Tibial nerve (tissue), 4 donors: Measurements from ENCODE around the gene PRKG1.

Experiments
- CTCF ChIP-seq, 5 experiments: fragments of 200-600 bp in 3 of 5; fragments of 450-650 bp in 2 of 5; sonication (generic) in 3 of 5; IDR thresholded peaks; one replicate each; pipeline ENCODE4 v1.5.1; 2016 to 2019; ENCODE audit warnings: antibody characterized with exemption in 5 of 5, mild to moderate bottlenecking in 3 of 5, moderate library complexity in 2 of 5
- EP300 ChIP-seq, 2 donors: sonication (generic); formaldehyde crosslinking; IDR thresholded peaks; one replicate each; pipeline ENCODE4 v1.6.1; 2017; ENCODE audit warnings: antibody characterized with exemption in 2 of 2, mild to moderate bottlenecking in 1 of 2

- TF ChIP-seq CTCF (IDR thresholded peaks at IDR 0.05), result no peak
- no peak for TF ChIP-seq EP300 (IDR thresholded peaks at IDR 0.05)
Measured at GRCh38 chr10:52259426-52259812, 1185.1 kb downstream of the PRKG1 start.
